Muscle layer of colon (tissue), 2 donors: Measurements from ENCODE around the gene NUP214.

Experiments used
- H3K27ac ChIP-seq: one replicate; pipeline ENCODE4 v1.7.0; 2013; ENCODE audit warnings: low read depth, mild to moderate bottlenecking, low read length, moderate library complexity
- H3K27me3 ChIP-seq, 2 donors: one replicate each; pipeline ENCODE4 v1.7.0; 2013; ENCODE audit warnings: low read length in 2 of 2, mild to moderate bottlenecking in 2 of 2; ENCODE audit not compliant: insufficient read depth in 2 of 2, control insufficient read depth in 1 of 2
- H3K36me3 ChIP-seq: one replicate; pipeline ENCODE4 v1.7.0; 2013; ENCODE audit warnings: mild to moderate bottlenecking, low read length; ENCODE audit not compliant: insufficient read depth
- H3K4me1 ChIP-seq: one replicate; pipeline ENCODE4 v1.7.0; 2013; ENCODE audit warnings: mild to moderate bottlenecking, low read length; ENCODE audit not compliant: insufficient read depth
- H3K4me3 ChIP-seq, 2 donors: one replicate each; pipeline ENCODE4 v1.7.0; 2013; ENCODE audit warnings: low read length in 2 of 2, low read depth in 1 of 2, mild to moderate bottlenecking in 1 of 2, moderate library complexity in 1 of 2
- H3K9ac ChIP-seq: one replicate; pipeline ENCODE4 v1.7.0; 2013; ENCODE audit warnings: low read length
- H3K9me3 ChIP-seq: one replicate; pipeline ENCODE4 v1.7.0; 2013; ENCODE audit warnings: mild to moderate bottlenecking, low read length
- donor health status: abdominal sarcoma.
- donor health status: Adenocarcinoma of cecum.

NUP214 gene

GRCh38 chr9:131122158-131122557 lies 3.2 kb upstream of the NUP214 start:
- Histone ChIP-seq H3K9me3 (no peaks in the 10 kb centered on the region), H3K27me3 (no peaks in the 10 kb centered on the region), H3K9ac (no peak overlapping the region), H3K4me1 (peaks cover 13% of the 10 kb centered on the region), H3K4me3 (no peak overlapping the region), H3K27ac (no peak overlapping the region), H3K36me3 (no peaks in the 10 kb centered on the region)

- Histone ChIP-seq H3K4me3 (peak overlapping the region; percentile 38 to 83), H3K36me3 (peaks cover 26% of the 10 kb centered on the region), H3K27me3 (no peaks in the 10 kb centered on the region), H3K27ac (peak overlapping the region; percentile 82), H3K4me1 (peaks cover 13% of the 10 kb centered on the region), H3K9ac (peak overlapping the region; percentile 96), H3K9me3 (no peaks in the 10 kb centered on the region)
Measured at GRCh38 chr9:131125038-131125287, 423 bp upstream of the NUP214 start.

GRCh38 chr9:131126059-131126426 lies 657 bp downstream of the NUP214 start:
- H3K27ac ChIP-seq, result peak overlapping the region; percentile 82
- no peaks in the 10 kb centered on the region for H3K9me3 ChIP-seq
- peaks cover 13% of the 10 kb centered on the region for H3K4me1 ChIP-seq
- peaks cover 36% of the 10 kb centered on the region for H3K36me3 ChIP-seq
- H3K9ac ChIP-seq, result peak overlapping the region; percentile 91
- no peaks in the 10 kb centered on the region for H3K27me3 ChIP-seq
- peak overlapping the region; percentile 80 to 83 for H3K4me3 ChIP-seq

- no peak overlapping the region for H3K4me3 ChIP-seq
- peaks cover 13% of the 10 kb centered on the region for H3K4me1 ChIP-seq
- peaks cover 58% of the 10 kb centered on the region for H3K36me3 ChIP-seq
Measured at GRCh38 chr9:131129183-131129582, 3.8 kb downstream of the NUP214 start.

GRCh38 chr9:131138676-131139075 lies 13.3 kb downstream of the NUP214 start:
- Histone ChIP-seq H3K9ac (no peak overlapping the region), H3K36me3 (peaks cover 79% of the 10 kb centered on the region), H3K9me3 (no peaks in the 10 kb centered on the region), H3K4me1 (no peaks in the 10 kb centered on the region), H3K27ac (no peak overlapping the region), H3K27me3 (no peaks in the 10 kb centered on the region), H3K4me3 (no peak overlapping the region)

More at GRCh38 chr9:131129183-131129582, 3.8 kb downstream of the NUP214 start:
- Histone ChIP-seq H3K27me3 (no peaks in the 10 kb centered on the region), H3K9me3 (no peaks in the 10 kb centered on the region), H3K9ac (no peak overlapping the region), H3K27ac (no peak overlapping the region)

- H3K4me1 ChIP-seq, result no peaks in the 10 kb centered on the region
- no peaks in the 10 kb centered on the region for H3K27me3 ChIP-seq
- H3K9ac ChIP-seq, result no peak overlapping the region
- H3K4me3 ChIP-seq, result no peak overlapping the region
- H3K36me3 ChIP-seq, result peaks cover 79% of the 10 kb centered on the region
- H3K27ac ChIP-seq, result no peak overlapping the region
- H3K9me3 ChIP-seq, result no peaks in the 10 kb centered on the region
Measured at GRCh38 chr9:131140112-131140511, 14.7 kb downstream of the NUP214 start.

GRCh38 chr9:131140550-131140949 lies 15.2 kb downstream of the NUP214 start:
- no peaks in the 10 kb centered on the region for H3K27me3 ChIP-seq
- no peak overlapping the region for H3K27ac ChIP-seq
- H3K9me3 ChIP-seq, result no peaks in the 10 kb centered on the region
- no peak overlapping the region for H3K4me3 ChIP-seq
- no peaks in the 10 kb centered on the region for H3K4me1 ChIP-seq
- H3K9ac ChIP-seq, result no peak overlapping the region
- peaks cover 79% of the 10 kb centered on the region for H3K36me3 ChIP-seq

GRCh38 chr9:131142160-131142559 lies 16.8 kb downstream of the NUP214 start:
- Histone ChIP-seq H3K9ac (no peak overlapping the region), H3K36me3 (peaks cover 74% of the 10 kb centered on the region), H3K9me3 (no peaks in the 10 kb centered on the region), H3K27ac (no peak overlapping the region), H3K4me3 (no peak overlapping the region), H3K4me1 (no peaks in the 10 kb centered on the region), H3K27me3 (no peaks in the 10 kb centered on the region)

GRCh38 chr9:131144201-131144600 lies 18.8 kb downstream of the NUP214 start:
- Histone ChIP-seq H3K4me3 (no peak overlapping the region), H3K4me1 (no peaks in the 10 kb centered on the region), H3K9me3 (no peaks in the 10 kb centered on the region), H3K36me3 (peaks cover 76% of the 10 kb centered on the region), H3K9ac (no peak overlapping the region), H3K27me3 (no peaks in the 10 kb centered on the region), H3K27ac (no peak overlapping the region)

- Histone ChIP-seq H3K4me1 (no peaks in the 10 kb centered on the region), H3K9me3 (no peaks in the 10 kb centered on the region), H3K36me3 (peaks cover 76% of the 10 kb centered on the region), H3K9ac (no peak overlapping the region), H3K4me3 (no peak overlapping the region), H3K27ac (no peak overlapping the region), H3K27me3 (no peaks in the 10 kb centered on the region)
Measured at GRCh38 chr9:131145245-131145644, 19.9 kb downstream of the NUP214 start.

GRCh38 chr9:131146186-131146585 lies 20.8 kb downstream of the NUP214 start:
- Histone ChIP-seq H3K27me3 (no peaks in the 10 kb centered on the region), H3K9me3 (no peaks in the 10 kb centered on the region), H3K36me3 (peaks cover 76% of the 10 kb centered on the region), H3K4me3 (no peak overlapping the region), H3K27ac (no peak overlapping the region), H3K4me1 (no peaks in the 10 kb centered on the region), H3K9ac (no peak overlapping the region)

- H3K36me3 ChIP-seq, result peaks cover 79% of the 10 kb centered on the region
- no peak overlapping the region for H3K9ac ChIP-seq
- no peak overlapping the region for H3K27ac ChIP-seq
- no peaks in the 10 kb centered on the region for H3K27me3 ChIP-seq
- H3K9me3 ChIP-seq, result no peaks in the 10 kb centered on the region
- H3K4me1 ChIP-seq, result no peaks in the 10 kb centered on the region
- no peak overlapping the region for H3K4me3 ChIP-seq
Measured at GRCh38 chr9:131148276-131148675, 22.9 kb downstream of the NUP214 start.
